Fibroblast of skin of right biceps (primary cell): Measurements from ENCODE around the gene NDUFA13.

Experiments
- DNase-seq: peaks from one replicate; pipeline ENCODE4 v3.0.0-alpha.2; 2013

Gene NDUFA13

DNA sequence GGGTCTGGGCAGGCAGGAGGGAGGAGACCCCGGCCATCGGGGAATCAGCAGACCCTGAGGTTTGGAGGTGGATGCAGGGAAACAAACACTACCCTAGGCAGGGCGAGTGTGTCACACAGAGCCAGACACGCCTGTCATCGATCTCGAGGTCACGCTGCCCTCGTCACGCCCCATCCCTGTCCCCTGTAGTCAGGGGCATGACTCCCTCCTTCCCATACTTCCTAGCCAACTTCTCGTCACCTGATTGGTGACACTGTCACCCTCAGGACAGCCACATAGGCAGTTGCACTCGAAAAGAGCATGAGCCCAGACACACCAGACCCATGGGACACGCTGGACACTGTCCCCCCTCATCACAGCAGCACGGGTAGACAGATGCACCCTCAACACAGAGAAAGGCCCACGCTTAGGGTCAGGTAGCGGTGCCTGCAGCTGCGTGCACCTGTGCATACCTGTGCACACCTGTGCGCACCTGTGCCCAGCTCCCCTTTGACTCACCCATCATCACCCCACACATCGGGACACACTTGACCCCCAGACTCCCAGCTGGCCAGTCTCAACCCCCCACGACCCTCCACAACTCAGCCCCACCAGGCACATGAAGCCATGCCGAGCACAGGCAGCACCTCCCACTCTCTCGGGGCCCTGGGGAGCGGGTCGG, 33.9 kb downstream of the NDUFA13 start:
- no peak for DNase-seq

DNA sequence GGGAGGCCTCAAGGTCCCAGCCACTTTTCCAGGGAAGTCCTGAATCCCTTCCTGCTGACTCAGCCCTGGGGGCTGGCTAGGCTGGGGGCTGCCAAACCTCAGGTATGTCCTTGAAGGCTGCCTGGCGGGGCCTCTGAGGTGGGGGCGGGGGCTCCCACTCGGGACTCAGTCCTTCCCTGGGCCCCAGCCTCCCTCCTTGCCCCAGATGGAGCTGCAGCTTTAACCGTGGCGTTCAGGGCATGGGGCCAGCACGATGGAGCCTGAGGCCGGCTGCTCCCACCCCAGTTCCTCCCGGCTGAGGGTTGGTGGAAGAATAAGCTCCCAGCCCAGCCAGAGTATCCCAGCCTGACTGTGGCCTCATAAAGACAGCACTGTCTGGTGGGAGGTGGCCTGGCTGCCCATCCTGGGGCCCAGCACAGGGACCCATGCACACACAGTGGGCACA, 34.5 kb downstream of the NDUFA13 start:
- peak; percentile 89 for DNase-seq

DNA sequence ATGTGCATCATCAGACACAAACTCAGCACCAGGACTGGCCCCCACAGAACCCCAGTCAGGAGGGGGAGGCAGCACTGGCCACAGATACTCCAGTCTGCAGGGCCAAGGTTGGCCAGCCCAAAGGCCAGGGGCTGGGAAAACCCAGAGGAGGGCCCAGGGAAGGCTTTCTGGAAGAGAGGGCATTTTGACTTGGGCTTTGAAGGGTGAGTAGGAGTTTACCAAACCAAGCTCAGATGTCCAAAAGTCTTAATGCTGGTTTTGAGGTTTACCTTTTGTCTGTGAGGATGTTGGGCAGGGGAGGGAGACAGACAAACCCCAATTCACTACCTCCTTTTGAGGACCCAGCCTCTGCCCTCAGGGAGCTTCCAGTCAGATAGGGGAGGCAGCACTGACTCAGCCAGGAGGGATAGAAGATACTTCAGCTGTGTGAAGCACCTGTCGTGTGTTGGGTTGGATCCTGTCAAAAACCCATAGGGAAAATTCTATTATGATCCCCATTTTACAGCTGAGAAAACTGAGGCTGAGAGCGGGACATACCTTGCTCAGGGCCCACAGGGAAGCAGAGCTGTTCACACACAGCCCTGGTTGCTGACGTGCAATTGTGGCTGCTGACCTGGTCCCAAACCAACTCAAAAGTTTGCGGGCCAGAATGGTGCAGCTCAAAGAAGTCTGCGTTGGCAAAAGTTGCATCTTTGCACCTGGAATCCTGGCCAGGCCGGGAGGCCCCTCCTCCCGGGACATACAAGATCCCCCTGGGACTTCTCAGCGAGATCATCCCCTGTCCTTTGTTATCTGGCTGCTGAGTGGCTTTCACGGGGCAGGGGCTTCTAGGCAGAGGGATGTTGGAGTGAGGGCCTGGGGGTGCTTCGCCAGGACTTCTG, 35.2 kb downstream of the NDUFA13 start:
- no peak for DNase-seq

DNA sequence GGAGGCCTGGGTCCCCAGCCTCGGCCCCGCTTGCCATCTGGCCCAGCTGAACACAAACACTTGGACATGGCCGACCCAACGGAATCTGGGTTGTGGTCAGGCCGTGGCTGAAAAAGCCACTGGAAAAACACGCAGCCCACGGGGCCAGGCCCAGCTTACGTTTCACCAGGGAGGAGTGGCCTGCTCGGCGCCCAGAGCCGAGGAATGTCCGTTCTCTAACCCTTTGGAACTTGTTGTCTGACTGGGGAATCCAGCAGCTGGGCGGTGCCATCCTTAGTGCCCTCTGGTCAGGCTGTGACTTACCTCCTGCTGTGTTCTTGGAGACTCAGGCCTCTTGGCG, 35.8 kb downstream of the NDUFA13 start:
- DNase-seq: no peak

DNA sequence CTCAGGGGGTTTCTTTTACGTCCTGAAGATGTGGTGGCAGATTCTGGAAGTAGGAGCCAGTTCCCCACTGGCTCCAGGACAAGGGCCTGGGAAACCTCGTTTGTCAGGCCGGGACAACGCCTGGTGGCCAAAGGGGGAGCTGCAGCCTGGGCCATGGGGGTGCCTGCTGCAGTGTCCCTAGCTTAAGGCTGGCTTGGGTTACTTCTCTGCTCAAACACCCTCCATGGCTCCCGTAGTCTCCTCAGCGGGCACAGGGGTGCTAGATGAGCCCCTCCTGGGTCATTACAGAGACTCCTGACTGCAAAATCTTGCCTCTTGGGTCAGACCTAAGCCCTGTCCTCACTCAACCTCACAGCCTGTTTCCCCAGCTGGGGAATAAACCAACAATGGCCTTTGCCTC, 36.8 kb downstream of the NDUFA13 start:
- no peak for DNase-seq

DNA sequence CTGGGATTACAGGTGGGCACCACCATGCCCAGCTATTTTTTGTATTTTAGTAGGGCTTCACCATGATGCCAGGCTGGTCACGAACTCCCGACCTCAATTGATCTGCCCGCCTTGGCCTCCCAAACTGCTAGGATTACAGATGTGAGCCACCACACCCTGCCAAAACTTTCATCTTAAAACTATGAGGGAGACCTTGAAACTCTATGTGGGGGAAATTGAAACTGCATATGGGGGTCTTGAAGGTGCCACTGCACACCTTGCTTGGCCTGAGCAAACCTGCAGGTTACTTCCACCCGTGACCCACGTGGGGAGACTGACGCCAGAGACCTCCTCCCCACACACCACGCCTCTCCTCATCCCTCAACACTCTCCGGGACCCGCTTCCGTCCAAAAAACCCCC, 37.6 kb downstream of the NDUFA13 start:
- no peak for DNase-seq

DNA sequence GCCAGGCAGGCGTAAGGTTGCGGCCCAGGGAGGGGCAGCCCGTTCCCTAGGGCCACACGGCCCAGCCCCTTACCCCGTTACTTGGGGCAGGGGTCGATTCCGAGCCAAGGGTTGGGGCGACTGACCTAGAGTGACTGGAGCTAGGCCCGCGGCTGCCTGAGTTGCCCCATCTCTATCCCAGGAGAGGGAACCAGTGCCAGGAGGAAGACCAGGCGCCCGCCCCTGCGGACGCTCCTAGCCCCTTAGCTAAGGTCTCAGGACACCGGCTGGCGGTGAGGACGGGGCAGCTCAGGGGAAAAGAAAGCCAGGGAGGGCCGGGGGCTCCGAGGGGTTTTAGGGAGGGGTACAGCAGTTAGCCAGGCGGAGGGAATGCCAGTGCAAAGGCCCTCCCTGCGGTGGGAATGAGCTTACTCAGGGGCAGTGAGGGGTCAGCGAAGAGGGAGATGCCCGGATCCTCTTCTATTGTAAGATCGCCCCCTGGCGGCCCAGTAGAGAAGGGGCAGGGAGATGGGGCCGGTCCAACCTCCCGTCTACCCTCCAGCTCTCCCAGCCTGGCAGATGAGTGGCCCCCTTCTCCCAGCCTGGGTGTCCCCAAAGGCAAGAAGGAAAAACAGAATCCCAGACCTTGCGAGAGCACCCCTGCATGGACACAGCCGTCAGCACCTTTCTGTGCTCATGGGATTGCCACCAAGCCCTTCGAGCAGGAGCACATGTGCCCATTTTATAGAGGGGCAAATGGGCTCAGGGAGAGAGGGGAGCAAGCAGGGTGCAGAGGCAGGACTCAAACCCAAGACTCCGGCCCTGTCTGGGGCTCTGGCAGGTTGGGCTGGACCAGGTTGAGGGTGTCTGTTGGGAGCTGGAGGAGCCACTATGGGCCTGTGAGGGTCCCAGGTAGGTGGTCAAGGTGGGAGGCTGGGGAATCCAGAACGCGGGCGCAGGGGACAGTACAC, 38.3 kb downstream of the NDUFA13 start:
- peak; percentile 41 for DNase-seq

DNA sequence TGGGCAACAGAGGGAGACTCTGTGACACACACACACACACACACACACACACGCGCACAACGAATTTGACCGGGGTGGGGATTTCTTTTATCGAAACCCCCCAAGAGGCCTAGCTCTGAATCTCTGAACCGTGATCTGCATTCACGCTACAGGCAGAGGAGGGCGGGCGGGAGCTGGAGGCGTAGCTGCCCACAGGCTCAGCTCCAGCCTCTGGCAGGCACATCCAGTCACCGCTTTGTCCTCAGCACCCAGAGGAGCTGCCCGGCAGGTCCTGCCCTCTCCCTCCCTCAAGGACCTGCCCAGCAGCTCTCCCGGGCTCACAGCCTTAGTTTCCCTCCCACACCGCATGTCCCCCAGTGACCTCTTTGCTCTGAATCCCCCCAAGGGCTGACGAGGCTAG, 42.0 kb downstream of the NDUFA13 start:
- DNase-seq: no peak

DNA sequence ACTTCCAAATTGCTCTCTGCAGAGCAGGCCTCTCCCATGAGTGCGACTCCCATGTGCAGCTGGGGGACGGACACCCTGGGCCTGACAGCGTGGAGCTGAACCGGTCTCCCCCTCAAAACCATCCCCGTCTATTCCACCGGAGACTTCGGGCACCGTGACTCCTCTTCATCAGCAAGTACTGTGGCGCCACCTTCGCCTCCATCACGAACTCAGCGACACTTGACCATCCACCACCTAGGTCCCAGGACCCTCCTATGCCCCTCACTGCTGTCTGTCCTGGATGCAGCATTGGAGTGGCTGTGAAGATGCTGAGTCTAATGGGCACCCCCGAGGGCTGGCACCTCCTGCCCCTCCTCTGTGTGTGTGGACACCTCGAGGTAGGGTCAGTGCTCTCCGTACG, 42.6 kb downstream of the NDUFA13 start:
- DNase-seq: no peak

DNA sequence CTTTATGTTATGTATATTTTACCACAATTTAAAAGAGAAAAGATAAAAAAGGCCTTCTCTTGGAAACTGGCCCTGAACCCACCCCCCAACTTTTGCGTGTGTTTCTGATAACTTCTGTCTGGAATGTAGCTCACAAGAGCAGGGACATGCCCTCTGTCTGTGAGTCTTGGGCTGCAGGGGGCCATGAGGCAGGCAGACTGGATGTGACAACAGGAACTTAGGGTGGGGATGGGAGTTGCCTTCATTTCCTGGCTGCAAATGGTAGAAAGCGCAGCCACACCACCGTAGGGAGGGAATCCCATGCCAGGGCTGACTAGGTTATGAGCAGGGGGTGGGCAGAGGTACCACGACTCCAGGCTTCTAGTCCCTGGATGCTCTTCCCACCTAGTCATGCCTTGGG, 43.9 kb downstream of the NDUFA13 start:
- no peak for DNase-seq

DNA sequence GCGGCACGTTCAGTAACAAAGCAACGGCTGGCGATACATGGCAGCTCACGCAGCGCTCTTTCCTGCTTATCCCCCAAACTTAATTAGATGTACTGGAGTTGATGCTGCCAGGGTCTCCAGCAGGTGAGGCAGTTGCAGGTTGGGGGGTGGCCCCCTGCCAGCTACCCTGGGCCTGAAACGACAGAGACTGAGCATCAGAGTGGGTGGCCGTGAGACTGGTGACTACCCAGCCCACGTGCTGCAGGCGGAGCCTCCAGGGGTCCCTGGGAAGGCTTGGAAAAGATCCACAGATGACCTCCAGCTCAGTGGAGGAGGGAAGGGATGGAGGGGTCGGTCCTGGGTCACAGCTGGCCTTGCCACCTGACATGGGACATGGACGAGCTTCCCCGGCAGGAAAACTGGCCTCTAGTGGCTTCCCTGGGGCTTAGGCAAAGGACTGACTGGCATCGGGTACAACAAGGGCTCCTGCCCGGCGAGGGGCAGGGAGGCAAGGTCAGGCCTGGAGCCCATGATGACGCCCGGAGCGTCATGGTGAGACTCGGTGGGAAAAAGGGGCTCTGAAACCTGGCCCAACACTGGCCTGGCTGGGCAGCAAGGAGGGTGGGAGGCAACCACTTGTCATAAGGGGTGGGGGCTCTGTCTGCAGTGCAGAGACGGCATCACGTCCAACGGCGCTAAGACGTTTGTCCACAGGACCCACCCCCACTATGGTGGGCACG, 46.1 kb downstream of the NDUFA13 start:
- DNase-seq: no peak

DNA sequence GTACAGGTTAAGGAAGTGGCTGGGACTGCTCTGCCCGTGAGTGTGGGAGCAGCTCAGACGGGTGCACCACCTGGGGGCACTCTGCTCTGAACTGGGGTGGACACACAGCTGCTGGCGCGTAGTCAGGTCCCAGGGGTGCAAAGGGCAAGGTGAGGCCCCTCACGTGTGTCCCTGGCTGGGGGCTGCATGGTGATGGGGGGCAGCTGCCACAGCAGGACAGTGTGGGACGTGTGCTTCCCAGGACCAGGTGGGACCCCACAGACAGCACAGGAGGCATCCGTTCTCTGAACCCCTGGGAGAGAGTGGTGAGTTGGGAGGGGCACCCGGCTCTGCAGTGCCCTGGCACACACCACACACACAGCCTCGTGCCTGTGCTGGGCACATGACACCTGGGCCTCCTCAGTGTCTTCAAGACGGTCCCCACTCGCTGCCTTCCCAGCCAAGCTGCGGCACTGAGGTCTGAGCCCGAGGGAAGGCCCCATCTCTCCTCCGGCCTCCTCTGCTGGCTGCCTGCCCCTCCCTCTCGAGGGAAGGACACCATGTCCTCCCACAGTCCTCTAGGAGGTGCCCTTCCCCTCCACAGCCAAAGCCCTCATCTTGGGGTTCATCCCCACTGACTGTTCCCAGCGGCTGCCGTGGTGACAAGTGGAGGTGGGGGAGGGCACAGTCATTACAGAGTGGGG, 46.8 kb downstream of the NDUFA13 start:
- no peak for DNase-seq

DNA sequence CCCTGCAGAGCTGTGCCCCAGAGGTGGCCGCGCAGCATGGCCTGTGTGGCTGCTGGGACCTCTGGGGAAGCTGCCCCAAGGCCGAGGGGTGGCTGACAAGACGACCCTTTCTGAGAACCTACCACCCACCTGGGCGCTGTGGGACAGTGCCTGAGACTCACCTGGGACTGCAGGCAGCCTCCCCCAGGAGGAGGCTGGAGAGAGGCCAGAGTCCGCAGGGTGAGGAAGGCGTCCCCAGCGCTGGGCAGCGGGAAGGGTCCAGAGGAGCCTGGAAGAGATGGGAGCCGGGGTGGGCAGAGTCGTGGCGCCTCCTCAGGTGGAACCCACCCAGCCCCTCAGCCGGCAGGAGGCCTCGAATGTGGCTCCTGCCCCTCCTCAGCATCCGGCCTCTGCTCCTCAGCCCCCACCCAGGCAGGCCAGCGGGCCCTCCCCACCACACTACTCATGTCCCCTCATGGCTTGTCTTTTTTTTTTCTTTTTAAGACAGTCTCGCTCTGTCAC, 47.4 kb downstream of the NDUFA13 start:
- no peak for DNase-seq

DNA sequence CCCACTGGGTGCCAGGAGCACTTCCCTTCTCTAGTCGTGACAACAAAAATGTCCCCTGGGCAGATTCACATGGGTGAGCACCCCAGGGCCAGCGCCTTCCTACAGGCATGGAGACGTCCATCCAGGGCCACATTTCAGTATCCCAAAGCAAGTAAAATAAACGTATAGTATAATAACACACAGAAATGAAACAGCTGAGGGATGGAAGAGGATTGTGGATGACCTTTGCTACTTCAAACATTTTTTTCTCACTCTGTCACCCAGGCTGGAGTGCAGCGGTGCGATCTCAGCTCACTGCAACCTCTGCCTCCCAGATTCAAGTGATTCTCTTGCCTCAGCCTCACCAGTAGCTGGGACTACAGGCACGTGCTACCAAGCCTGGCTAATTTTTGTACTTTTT, 50.3 kb downstream of the NDUFA13 start:
- no peak for DNase-seq

DNA sequence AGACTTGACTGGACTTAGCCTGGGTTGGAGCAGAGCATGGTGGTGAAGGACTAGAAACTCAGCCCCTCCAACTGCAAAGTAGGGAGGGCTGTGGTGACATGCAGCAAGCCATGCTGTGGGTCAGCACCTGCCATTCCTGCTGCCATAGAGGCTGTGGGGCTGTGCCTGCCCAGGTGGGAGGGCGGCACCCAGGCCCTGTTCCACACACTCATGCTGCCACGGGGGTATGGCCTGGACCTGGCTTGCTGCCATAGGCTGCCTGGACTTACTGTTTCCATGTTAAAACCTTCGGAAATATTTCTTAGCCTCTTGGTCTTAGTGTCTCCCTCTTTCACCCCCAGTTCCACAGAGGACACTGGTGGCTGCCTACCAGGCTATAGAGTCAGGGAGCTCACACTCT, 51.4 kb downstream of the NDUFA13 start:
- DNase-seq: no peak

DNA sequence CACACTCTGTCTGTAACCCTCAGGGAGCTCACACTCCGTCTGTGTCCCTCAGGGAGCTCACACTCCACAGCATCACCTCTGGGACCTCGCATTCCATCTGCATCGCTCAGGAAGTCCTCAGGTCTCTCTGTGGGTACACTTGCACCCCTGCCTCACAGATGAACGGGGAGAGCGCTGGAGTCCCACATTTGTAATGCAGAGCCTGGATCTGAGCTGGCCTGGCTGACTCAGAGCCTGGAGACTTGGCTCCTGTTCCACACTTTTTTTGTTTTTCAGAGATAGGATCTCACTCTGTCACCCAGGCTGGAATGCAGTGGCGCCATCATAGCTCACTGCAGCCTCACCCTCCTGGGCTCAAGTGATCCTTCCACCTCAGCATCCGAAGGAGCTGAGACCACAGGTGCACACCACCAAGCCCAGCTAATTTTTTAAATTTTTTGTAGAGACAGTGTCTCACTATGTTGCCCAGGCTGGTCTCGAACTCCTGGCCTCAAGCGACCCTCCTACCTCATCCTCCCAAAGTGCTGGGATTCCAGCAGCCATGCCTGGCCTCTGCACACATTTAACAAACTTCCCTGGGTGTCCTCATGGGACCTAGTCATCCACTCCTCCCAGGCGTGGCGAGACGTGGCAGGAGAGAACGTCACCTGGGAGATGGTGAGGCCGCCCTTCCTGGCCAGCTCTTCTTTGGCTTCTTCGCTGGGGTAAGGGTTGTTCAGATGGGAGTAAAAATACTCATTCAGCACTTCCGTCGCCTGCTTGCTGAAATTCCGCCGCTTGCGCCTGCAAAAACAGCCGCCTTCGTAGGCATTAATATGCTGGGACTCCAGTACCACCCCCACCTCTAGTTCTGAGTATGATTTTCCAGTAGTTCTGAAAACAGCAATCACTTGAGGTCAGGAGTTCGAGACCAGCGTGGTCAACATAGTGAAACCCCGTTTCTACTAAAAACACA, 53.1 kb downstream of the NDUFA13 start:
- peak; percentile 51 for DNase-seq

DNA sequence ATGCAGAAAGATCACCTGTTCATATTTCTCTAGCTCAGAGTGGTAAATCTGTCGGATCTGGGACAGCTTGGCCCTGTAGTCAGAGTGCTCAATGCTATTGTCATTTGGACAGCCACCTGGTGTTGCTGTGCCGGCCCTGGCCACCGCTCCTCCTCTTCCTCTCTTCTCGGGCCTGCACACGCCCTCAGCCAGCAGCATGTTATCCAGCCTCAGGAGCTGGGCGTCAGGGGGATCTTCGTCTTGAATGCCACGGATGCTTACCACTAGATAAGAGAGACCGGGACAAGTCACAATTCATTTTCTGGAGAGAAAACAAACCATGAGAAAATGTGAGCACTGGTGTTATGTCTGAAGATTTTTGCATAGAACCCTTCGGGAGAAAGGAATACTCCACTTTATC, 54.5 kb downstream of the NDUFA13 start:
- no peak for DNase-seq

DNA sequence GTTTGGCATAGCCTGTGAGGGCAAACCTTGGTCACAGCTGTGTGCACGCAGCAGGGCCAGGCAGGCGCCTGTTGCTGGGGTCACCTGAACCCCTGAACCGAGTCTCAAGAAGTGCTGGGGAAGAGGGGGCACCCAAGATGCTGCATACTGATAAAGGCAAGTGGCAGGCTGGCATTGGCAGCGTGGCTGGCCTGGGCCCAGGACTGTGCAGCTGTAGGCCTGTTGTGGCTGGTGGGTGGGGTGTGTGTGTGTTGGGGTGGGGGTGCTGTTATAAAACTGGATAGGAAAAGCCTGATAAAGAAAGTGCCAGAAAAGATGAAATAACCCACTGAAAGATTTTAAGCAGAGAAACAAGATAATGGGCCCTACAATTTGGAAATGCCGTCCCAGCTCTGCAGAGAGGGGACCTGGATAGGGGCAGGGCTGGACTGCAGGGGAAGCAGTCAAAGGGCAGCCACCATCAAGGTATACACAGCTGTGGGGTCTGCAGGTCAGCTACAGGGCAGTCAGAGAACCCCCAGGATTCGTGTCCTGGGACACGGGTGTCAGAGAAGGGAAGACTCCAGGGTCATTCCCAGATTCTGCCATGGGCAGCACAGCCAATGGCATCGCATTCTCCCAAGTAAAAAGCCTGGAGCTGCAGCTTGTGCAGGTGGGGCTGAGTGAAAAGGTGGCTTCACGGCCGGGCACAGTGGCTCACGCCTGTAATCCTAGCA, 55.2 kb downstream of the NDUFA13 start:
- no peak for DNase-seq

DNA sequence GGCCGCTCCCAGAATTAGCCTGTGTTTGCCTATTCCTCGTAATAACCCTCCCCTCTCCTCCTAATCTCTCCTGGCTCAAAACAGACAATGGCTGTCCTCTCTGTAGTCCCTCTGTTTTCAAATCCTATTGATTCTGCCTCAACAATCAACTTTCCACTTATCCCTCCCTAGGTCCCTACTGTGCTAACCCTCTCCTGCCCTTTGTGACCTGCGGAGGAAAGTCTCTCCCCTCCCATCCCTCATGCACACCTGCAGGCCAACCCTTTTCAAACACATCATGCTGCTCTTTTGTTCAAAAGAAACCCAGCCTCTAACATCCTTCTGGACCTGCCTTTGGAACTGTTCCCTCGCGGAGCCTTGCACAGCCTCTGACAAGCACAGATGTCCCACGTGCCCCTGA, 59.4 kb downstream of the NDUFA13 start:
- no peak for DNase-seq
